Measurements from ENCODE around the gene PTGER4.
A peak's percentile ranks its signal among the peaks of the same experiment; 100 is the strongest.
"Not testable (repeated sequence)": the region's sequence is repeated elsewhere in the genome, so short reads cannot be mapped to it uniquely, and the experiment has no call there.

The PTGER4 gene

DNA sequence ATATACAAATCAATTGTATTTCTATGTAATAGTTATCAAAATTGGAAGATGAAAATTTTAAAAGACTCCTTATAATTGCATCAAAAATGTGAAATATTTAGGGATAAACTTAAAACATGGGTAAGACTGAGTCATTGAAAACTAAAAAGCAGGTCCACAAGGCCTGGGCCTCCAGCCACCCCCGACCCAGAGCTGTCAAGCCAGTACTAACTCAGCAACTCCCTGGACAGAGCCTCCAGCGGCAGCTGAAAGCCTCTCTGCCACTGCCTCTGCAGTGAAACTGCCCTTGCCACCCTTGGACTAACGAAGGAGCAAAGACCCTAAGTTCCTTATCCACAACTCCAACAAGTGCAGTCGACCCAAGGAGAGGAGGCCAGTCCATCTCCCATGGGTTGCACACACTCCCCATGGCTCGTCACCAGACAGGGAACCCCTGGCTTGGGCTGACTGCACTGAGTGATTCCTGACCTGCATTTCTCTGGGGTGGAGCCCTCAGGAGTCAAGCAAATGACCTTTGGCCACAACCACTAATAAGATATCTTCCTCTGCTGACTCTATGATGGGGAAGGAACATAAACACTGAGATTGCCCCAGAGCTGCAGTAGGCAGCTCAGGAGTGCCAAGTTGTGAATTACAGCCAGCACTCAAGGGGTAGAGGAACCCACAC is 20.5 kb downstream of the PTGER4 start:
- ChIA-PET POLR2A (no interaction called here), CTCF (interaction anchor here (0.8 kb wide), 1 partner anchor 20 kb away, joined by 3 read pairs; no protein-coding TSS in a partner anchor)
- TF ChIP-seq, protein P1, sequence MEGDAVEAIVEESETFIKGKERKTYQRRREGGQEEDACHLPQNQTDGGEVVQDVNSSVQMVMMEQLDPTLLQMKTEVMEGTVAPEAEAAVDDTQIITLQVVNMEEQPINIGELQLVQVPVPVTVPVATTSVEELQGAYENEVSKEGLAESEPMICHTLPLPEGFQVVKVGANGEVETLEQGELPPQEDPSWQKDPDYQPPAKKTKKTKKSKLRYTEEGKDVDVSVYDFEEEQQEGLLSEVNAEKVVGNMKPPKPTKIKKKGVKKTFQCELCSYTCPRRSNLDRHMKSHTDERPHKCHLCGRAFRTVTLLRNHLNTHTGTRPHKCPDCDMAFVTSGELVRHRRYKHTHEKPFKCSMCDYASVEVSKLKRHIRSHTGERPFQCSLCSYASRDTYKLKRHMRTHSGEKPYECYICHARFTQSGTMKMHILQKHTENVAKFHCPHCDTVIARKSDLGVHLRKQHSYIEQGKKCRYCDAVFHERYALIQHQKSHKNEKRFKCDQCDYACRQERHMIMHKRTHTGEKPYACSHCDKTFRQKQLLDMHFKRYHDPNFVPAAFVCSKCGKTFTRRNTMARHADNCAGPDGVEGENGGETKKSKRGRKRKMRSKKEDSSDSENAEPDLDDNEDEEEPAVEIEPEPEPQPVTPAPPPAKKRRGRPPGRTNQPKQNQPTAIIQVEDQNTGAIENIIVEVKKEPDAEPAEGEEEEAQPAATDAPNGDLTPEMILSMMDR (IDR thresholded peaks at IDR 0.05; ENCODE audit: control extremely low read depth, extremely low read depth, low read depth, missing control alignments): no peak
- DNase-seq (ENCODE audit: extremely low spot score): no peak

- DNase-seq (ENCODE audit: extremely low spot score); POLR2A ChIA-PET; CTCF ChIA-PET: not testable (repeated sequence)
These were observed 22.3 kb downstream of the PTGER4 start for GRCh38 chr5:40702027-40702426.

DNA sequence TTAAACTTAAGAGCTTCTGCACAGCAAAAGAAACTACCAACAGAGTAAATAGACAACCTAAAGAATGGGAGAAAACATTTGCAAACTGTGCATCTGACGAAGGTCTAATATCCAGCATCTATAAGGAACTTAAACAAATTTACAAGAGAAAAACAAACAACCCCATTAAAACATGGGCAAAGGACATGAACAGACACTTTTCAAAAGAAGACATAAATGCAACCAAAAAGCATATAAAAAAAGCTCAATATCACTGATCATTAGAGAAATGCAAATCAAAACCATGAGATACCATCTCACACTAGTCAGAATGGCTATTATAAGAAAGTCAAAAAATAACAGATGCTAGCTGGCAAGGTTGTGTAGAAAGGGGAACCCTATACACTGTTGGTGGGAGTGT is 25.8 kb downstream of the PTGER4 start:
- DNase-seq (ENCODE audit: extremely low spot score); POLR2A ChIA-PET: not testable (repeated sequence)
- CTCF ChIA-PET: interaction anchor here (1.2 to 1.9 kb wide), 2 partner anchors 8 to 757 kb away, joined by 3 to 5 read pairs; no protein-coding TSS in a partner anchor

DNA sequence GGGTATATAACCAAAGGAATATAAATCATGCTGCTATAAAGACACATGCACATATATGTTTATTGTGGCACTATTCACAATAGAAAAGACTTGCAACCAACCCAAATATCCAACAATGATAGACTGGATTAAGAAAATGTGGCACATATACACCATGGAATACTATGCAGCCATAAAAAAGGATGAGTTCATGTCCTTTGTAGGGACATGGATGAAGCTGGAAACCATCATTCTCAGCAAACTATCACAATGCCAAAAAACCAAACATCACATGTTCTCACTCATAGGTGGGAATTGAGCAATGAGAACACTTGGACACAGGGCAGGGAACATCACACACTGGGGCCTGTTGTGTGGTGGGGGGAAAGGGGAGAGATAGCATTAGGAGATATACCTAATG is 30.9 kb downstream of the PTGER4 start:
- POLR2A ChIA-PET; DNase-seq (ENCODE audit: extremely low spot score); CTCF ChIA-PET: not testable (repeated sequence)

DNA sequence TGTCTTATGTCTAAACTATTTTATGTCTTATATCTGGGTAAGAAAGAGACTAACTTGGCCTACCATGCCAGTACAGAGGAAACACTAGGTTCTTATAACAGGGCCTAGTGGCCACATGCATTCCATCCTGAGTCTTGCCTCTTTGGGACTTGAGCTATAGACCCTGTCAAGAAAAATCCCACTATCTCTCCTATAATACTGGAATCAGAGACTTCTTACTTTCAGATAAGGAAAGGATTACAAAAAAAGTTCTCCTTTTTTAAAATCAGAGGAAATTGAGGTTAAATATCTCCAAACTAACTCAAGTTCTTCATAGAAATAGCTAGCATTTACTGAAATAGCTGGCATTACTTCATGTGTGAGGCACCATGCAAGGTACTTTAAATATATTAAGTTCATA is 34.3 kb downstream of the PTGER4 start:
- ChIA-PET CTCF (interaction anchor here (1.1 to 2.9 kb wide), 7 partner anchors 9 to 998 kb away, joined by 3 to 14 read pairs (median 3); no protein-coding TSS in a partner anchor), POLR2A (no interaction called here)
- TF ChIP-seq, protein P1 (IDR thresholded peaks at IDR 0.05; ENCODE audit: control extremely low read depth, extremely low read depth, low read depth, missing control alignments): no peak
- no peak for DNase-seq (ENCODE audit: extremely low spot score)

DNA sequence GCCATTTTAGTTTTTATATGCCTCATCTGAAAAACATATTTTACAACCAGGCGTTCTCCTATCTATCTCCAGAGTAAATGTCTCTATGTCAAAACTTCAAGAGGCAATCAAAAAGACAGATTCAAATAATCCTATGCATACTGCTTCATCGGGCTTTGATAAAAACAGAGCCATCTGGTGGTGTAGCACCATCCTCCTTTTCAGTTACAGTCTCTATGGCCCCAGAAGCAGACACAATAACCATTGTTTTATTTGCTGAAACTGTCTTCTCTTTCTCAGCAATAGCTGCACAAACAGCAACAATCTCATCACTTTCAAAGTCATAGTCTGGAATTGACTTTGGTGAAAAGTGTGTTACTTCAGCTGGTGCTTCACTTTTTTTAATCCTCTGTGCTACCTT is 36.3 kb downstream of the PTGER4 start:
- POLR2A ChIA-PET: no interaction called here
- CTCF ChIA-PET: interaction anchor here (0.7 to 1.1 kb wide), 3 partner anchors 10 to 768 kb away, joined by 3 to 6 read pairs (median 5); no protein-coding TSS in a partner anchor
- no peak for DNase-seq (ENCODE audit: extremely low spot score)
- TF ChIP-seq, protein P1 (IDR thresholded peaks at IDR 0.05; ENCODE audit: control extremely low read depth, extremely low read depth, low read depth, missing control alignments): peak; percentile 3

DNA sequence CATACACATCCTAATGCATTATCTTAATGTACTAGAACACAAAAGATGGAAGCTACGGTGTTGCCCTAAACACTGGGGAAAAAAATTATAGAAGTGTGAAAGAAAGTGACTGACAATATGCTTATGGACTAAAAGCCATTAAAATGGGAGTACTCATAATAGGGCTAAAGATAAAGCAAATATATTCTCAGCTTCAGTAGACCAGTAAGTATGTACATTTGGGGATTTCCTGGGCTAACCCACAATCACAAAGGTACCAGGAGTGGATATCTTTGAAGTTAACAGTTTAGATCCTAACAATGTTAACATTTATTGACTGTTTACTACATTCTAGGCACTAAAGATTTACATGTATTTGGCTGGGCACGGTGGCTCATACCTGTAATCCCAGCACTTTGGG is 36.9 kb downstream of the PTGER4 start:
- ChIA-PET CTCF (interaction anchor here (0.7 to 1.1 kb wide), 3 partner anchors 9 to 768 kb away, joined by 3 to 6 read pairs (median 5); no protein-coding TSS in a partner anchor), POLR2A (no interaction called here)
- TF ChIP-seq, protein P1 (IDR thresholded peaks at IDR 0.05; ENCODE audit: control extremely low read depth, extremely low read depth, low read depth, missing control alignments): no peak
- DNase-seq (ENCODE audit: extremely low spot score): no peak

- TF ChIP-seq, protein P1 (IDR thresholded peaks at IDR 0.05; ENCODE audit: control extremely low read depth, extremely low read depth, low read depth, missing control alignments): no peak
- DNase-seq (ENCODE audit: extremely low spot score): no peak
- CTCF ChIA-PET: no interaction called here
- POLR2A ChIA-PET: no interaction called here
These were observed 37.6 kb downstream of the PTGER4 start for GRCh38 chr5:40717281-40717680.

All from GM10248 (cell line).